ENCODE measurements around the gene TAPBPL. TPM values are rescaled to one million over a fixed set of nuclear protein-coding genes. Genes with fewer than 3 reads are reported as not detected.

Gene TAPBPL
- total and polyA plus RNA-seq, 2 of the 13 experiments (the other 11 are each of a cell fraction or from before 2014, with no cell fraction given) = 10.0 to 14.5 TPM

DNA sequence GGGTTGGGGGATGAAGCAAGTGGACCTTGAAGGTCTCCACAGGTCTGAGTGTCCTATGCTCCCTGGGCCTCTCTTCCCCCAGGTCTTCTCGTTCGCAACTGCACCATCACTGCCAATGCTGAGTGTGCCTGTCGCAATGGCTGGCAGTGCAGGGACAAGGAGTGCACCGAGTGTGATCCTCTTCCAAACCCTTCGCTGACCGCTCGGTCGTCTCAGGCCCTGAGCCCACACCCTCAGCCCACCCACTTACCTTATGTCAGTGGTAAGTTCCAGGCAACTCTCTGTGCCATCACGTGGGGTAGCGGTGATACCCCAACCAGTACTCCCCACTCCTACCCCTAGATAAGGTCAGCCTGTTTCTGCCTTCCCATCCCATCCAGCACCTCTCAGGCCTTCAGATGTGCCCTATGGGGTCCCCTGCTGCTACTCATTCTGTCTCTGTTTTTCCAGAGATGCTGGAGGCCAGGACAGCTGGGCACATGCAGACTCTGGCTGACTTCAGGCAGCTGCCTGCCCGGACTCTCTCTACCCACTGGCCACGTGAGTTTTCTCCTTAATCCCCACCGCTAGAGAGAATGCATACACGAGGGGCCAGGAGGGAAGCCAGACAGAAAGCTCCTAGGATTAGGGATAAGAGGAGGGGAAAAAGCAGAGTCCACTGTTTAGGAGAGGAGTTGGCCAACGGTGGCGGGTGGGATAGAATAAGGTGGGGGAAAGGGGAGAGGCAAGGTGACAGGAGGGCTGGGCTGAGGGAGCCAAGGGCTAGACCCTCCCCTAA lies 1.6 kb upstream of the TAPBPL start:
- Histone ChIP-seq H3K36me3 (replicated peaks in 1 of 2; ENCODE audit: control insufficient read depth in 1 of 2, insufficient read depth in 2 of 2, low read length in 2 of 2) (peaks cover 0 to 5% of the 10 kb centered on the region in 2 experiments; a peak in 3 of 5 replicates), H3K9me3 (ENCODE audit: low read length) (no peaks in the 10 kb centered on the region), H3K4me3 (replicated peaks in 1 of 3; ENCODE audit: insufficient read depth in 1 of 3, low read depth in 2 of 3, low read length in 3 of 3) (no peak overlapping the region; a peak in 1 of 6 replicates), H4K20me1 (ENCODE audit: insufficient read depth, low read length) (no peaks in the 10 kb centered on the region), H3K27ac (ENCODE audit: extremely low read length, insufficient read depth, low read length) (peak overlapping the region; percentile 90), H3K9ac (ENCODE audit: insufficient read depth, low read depth, low read length) (no peak overlapping the region), H3K27me3 (ENCODE audit: control insufficient read depth in 1 of 2, insufficient read depth in 2 of 2, low read length in 2 of 2) (no peaks in the 10 kb centered on the region; a peak in 1 of 5 replicates), H3K4me1 (ENCODE audit: insufficient read depth, low read length) (peaks cover 47% of the 10 kb centered on the region), H3K79me2 (ENCODE audit: insufficient read depth, low read length) (peaks cover 4% of the 10 kb centered on the region), H2AFZ (ENCODE audit: low read length) (no peak overlapping the region), H3K4me2 (ENCODE audit: low read depth, low read length) (peak overlapping the region; percentile 95)
- in situ Hi-C loops (cut with HindIII; ENCODE audit: extremely low pct_ligation_motif_present, low pct_unique_long_range_greater_than_20kb) = loop anchor here (25.0 kb wide), 1 partner anchor 388 kb away; no protein-coding TSS in a partner anchor
- intact Hi-C loops (cut with micrococcal nuclease; ENCODE audit: unreplicated experiment) = no loop called here
- no peak for FAIRE-seq
- ATAC-seq = no peak
- no TSS peak for BruUV-seq (replicated peaks)
- no peak for DNase-seq (ENCODE audit: low spot score)
- TF ChIP-seq GTF3A (CRISPR knock-in tag; conservative IDR thresholded peaks at IDR 0.05) = no peak
- CTCF ChIA-PET (ENCODE audit: low intra/inter-chr PET ratio, low total read pairs) = no interaction called here
- WGBS (ENCODE audit: low lambda C conversion rate) = 88% methylated on average over 16 of the region's 16 CpGs
- POLR2A ChIA-PET = interaction anchor here (1.3 to 4.0 kb wide), 8 partner anchors 9 to 114 kb away, joined by 3 to 68 read pairs (median 14); partner anchors contain the start of genes LTBR, MRPL51 and VAMP1

DNA sequence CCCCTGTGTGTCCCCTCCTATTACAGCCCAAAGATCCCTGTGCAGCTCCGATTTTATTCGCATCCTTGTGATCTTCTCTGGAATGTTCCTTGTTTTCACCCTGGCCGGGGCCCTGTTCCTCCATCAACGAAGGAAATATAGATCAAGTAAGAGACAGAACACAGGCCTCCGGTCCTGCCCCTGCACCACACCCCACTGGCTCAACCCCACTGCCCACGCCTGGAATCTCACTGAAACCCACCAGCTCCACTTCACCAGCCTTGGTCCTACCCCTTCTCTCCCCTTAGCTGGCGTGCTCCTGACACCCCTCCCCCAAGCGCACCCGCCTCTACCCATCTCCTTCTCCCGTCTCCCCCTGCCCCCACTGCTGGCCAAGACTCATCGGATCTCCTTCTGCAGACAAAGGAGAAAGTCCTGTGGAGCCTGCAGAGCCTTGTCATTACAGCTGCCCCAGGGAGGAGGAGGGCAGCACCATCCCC lies 934 bp upstream of the TAPBPL start:
- intact Hi-C loops (cut with micrococcal nuclease; ENCODE audit: unreplicated experiment) = no loop called here
- TSS peak; percentile 56 for BruUV-seq (replicated peaks)
- Histone ChIP-seq H3K27ac (ENCODE audit: extremely low read length, insufficient read depth, low read length) (peak overlapping the region; percentile 90), H3K4me1 (ENCODE audit: insufficient read depth, low read length) (peaks cover 41% of the 10 kb centered on the region), H3K4me2 (ENCODE audit: low read depth, low read length) (peak overlapping the region; percentile 95), H3K9ac (ENCODE audit: insufficient read depth, low read depth, low read length) (peak overlapping the region; percentile 88), H3K79me2 (ENCODE audit: insufficient read depth, low read length) (peaks cover 4% of the 10 kb centered on the region), H2AFZ (ENCODE audit: low read length) (no peak overlapping the region), H3K27me3 (ENCODE audit: control insufficient read depth in 1 of 2, insufficient read depth in 2 of 2, low read length in 2 of 2) (no peaks in the 10 kb centered on the region; a peak in 1 of 5 replicates), H4K20me1 (ENCODE audit: insufficient read depth, low read length) (no peaks in the 10 kb centered on the region), H3K4me3 (replicated peaks in 1 of 3; ENCODE audit: insufficient read depth in 1 of 3, low read depth in 2 of 3, low read length in 3 of 3) (peak overlapping the region in 2 of 3 experiments; percentile 87 to 94; a peak in 5 of 6 replicates), H3K9me3 (ENCODE audit: low read length) (no peaks in the 10 kb centered on the region), H3K36me3 (replicated peaks in 1 of 2; ENCODE audit: control insufficient read depth in 1 of 2, insufficient read depth in 2 of 2, low read length in 2 of 2) (peaks cover 0 to 5% of the 10 kb centered on the region in 2 experiments; a peak in 3 of 5 replicates)
- no peak for DNase-seq (ENCODE audit: low spot score)
- WGBS (ENCODE audit: low lambda C conversion rate) = 79% methylated on average over 11 of the region's 11 CpGs
- ATAC-seq = no peak
- in situ Hi-C loops (cut with HindIII; ENCODE audit: extremely low pct_ligation_motif_present, low pct_unique_long_range_greater_than_20kb) = loop anchor here (25.0 kb wide), 1 partner anchor 389 kb away; no protein-coding TSS in a partner anchor
- no peak for FAIRE-seq
- POLR2A ChIA-PET = interaction anchor here (0.8 to 4.0 kb wide), 25 partner anchors 8 to 238 kb away, joined by 3 to 68 read pairs (median 7); partner anchors contain the start of genes GAPDH, LTBR, MRPL51 and SCNN1A
- CTCF ChIA-PET (ENCODE audit: low intra/inter-chr PET ratio, low total read pairs) = no interaction called here
- no peak for TF ChIP-seq HOMEZ (CRISPR knock-in tag; IDR thresholded peaks at IDR 0.05; ENCODE audit: low read depth)
- no peak for TF ChIP-seq ZNF776 (CRISPR knock-in tag; IDR thresholded peaks at IDR 0.05)
- TF ChIP-seq ZBTB38 (CRISPR knock-in tag; IDR thresholded peaks at IDR 0.05) = peak; percentile 74
- TF ChIP-seq, protein P1, sequence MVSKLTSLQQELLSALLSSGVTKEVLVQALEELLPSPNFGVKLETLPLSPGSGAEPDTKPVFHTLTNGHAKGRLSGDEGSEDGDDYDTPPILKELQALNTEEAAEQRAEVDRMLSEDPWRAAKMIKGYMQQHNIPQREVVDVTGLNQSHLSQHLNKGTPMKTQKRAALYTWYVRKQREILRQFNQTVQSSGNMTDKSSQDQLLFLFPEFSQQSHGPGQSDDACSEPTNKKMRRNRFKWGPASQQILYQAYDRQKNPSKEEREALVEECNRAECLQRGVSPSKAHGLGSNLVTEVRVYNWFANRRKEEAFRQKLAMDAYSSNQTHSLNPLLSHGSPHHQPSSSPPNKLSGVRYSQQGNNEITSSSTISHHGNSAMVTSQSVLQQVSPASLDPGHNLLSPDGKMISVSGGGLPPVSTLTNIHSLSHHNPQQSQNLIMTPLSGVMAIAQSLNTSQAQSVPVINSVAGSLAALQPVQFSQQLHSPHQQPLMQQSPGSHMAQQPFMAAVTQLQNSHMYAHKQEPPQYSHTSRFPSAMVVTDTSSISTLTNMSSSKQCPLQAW (CRISPR knock-in tag; IDR thresholded peaks at IDR 0.05) = peak; percentile 33; the same call in 1 of the 2 replicates
- no peak for TF ChIP-seq MYC (CRISPR knock-in tag; IDR thresholded peaks at IDR 0.05; ENCODE audit: borderline replicate concordance)
- TF ChIP-seq MTF2 (CRISPR knock-in tag; IDR thresholded peaks at IDR 0.05; ENCODE audit: borderline replicate concordance) = 0 out of 2 replicates have a peak, but pooled peaks have one; percentile 21
- TF ChIP-seq MAX (IDR thresholded peaks at IDR 0.05) = no peak
- TF ChIP-seq ZNF24 (IDR thresholded peaks at IDR 0.05) = no peak
- peak; percentile 64; the same call in 1 of the 2 replicates for TF ChIP-seq ZNF572 (CRISPR knock-in tag; IDR thresholded peaks at IDR 0.05)
- no peak for TF ChIP-seq SMAD3 (CRISPR knock-in tag; IDR thresholded peaks at IDR 0.05)
- TF ChIP-seq HNRNPL (IDR thresholded peaks at IDR 0.05; ENCODE audit: low read depth, low read length) = no peak

Data from HepG2 (cell line).